A549 (cell line): Measurements from ENCODE around the gene KIAA2012. TPM values are rescaled to one million over a fixed set of nuclear protein-coding genes. Genes with fewer than 3 reads are reported as not detected.

Experiments used
- ATAC-seq, 2 experiments: fragments of 200-7000 bp in 1 of 2; fragments of >200 bp in 1 of 2; cut with Nextera tagmentation in 1 of 2; cut with Tn5 transposase in 1 of 2; 3 replicates each; pipeline versions ENCODE4 v1.8.0 to v1.9.1; 2018 to 2020; ENCODE audit warnings: mild to moderate bottlenecking in 1 of 2, moderate library complexity in 1 of 2
- CTCF ChIA-PET: fragments of 300-600 bp; sonication (Branson Sonifier 250); formaldehyde crosslinking; extraction: SDS; loops from one replicate; lab custom pipeline; 2021; ENCODE audit warnings: antibody characterized with exemption, inconsistent platforms; lab: Yijun Ruan, JAX
- POLR2A ChIA-PET: fragments of 350-600 bp; formaldehyde crosslinking; extraction: SDS; loops from one replicate; lab custom pipeline; 2021; ENCODE audit warnings: antibody characterized with exemption, inconsistent platforms; lab: Yijun Ruan, JAX
- DNase-seq, 2 experiments: peaks; one replicate each; pipeline versions ENCODE4 v3.0.0 to v3.0.0-alpha.2; 2011 to 2016; ENCODE audit warnings: low read depth in 1 of 2, low spot score in 1 of 2
- FAIRE-seq: peaks from 2 replicates; lab custom pipeline; 2011; peaks lifted over from hg19 to GRCh38; lab: Jason Lieb, UNC
- H3K27ac ChIP-seq, 2 experiments: fragments of >200 bp; sonication (Bioruptor Twin); formaldehyde crosslinking; 3 replicates each; pipeline ENCODE4 v1.5.1; 2016 to 2017
- H3K4me1 ChIP-seq: fragments of >200 bp; sonication (Bioruptor Twin); formaldehyde crosslinking; 3 replicates; pipeline ENCODE4 v1.6.1; 2016
- H3K4me2 ChIP-seq: fragments of >200 bp; sonication (Bioruptor Twin); formaldehyde crosslinking; 3 replicates; pipeline ENCODE4 v1.6.1; 2016
- H3K4me3 ChIP-seq: fragments of >200 bp; sonication (Bioruptor Twin); formaldehyde crosslinking; 3 replicates; pipeline ENCODE4 v1.5.1; 2016
- H3K9me3 ChIP-seq: fragments of >200 bp; sonication (Bioruptor Twin); formaldehyde crosslinking; 3 replicates; pipeline ENCODE4 v1.6.1; 2016
- ATOH8 ChIP-seq: fragments of 250-450 bp; sonication (Bioruptor Pico); IDR thresholded peaks from 2 replicates; pipeline ENCODE4 v1.5.0; 2020; ENCODE audit warnings: low read depth, mild to moderate bottlenecking, moderate library complexity
- BHLHE40 ChIP-seq: IDR thresholded peaks from 2 replicates; pipeline ENCODE4 v1.6.1; 2012; ENCODE audit warnings: low read depth, low read length, inconsistent platforms
- CBX8 ChIP-seq: fragments of 200-600 bp; sonication (generic); IDR thresholded peaks from 2 replicates; pipeline ENCODE4 v1.6.1; 2016
- EP300 ChIP-seq, 2 experiments: fragments of >200 bp; sonication (Bioruptor Twin); formaldehyde crosslinking; IDR thresholded peaks; 2 replicates in 1 of 2; 3 replicates in 1 of 2; pipeline ENCODE4 v1.6.1; 2016 to 2017
- FOSL2 ChIP-seq, 2 experiments: fragments of 450-650 bp in 1 of 2; fragments of >200 bp in 1 of 2; sonication (Bioruptor Twin) in 1 of 2; formaldehyde crosslinking; IDR thresholded peaks; 2 replicates each; pipeline versions ENCODE4 v1.5.0 to v1.6.1; 2016 to 2020; ENCODE audit warnings: mild to moderate bottlenecking in 1 of 2, moderate library complexity in 1 of 2
- FOXS1 ChIP-seq: fragments of 250-450 bp; sonication (Bioruptor Pico); IDR thresholded peaks from 2 replicates; pipeline ENCODE4 v1.5.0; 2020; ENCODE audit warnings: mild to moderate bottlenecking, moderate library complexity
- HOXB13 ChIP-seq: fragments of 250-450 bp; sonication (Bioruptor Pico); IDR thresholded peaks from 2 replicates; pipeline ENCODE4 v1.5.0; 2020; ENCODE audit warnings: low read depth, mild to moderate bottlenecking, moderate library complexity
- HOXB5 ChIP-seq: fragments of 250-450 bp; sonication (Bioruptor Pico); IDR thresholded peaks from 2 replicates; pipeline ENCODE4 v1.5.0; 2020; ENCODE audit warnings: mild to moderate bottlenecking, moderate library complexity
- JUN ChIP-seq, 2 experiments: fragments of >200 bp; sonication (Bioruptor Twin); formaldehyde crosslinking; IDR thresholded peaks; 2 replicates in 1 of 2; 3 replicates in 1 of 2; pipeline ENCODE4 v1.6.1; 2016 to 2017
- JUNB ChIP-seq: fragments of >200 bp; sonication (Bioruptor Twin); formaldehyde crosslinking; IDR thresholded peaks from 2 replicates; pipeline ENCODE4 v1.6.1; 2016
- KDM1A ChIP-seq: fragments of 200-600 bp; sonication (generic); IDR thresholded peaks from 2 replicates; pipeline ENCODE4 v1.6.1; 2016; ENCODE audit warnings: low read depth, mild to moderate bottlenecking
- MAZ ChIP-seq: fragments of 150-350 bp; IDR thresholded peaks from 2 replicates; pipeline ENCODE4 v1.6.1; 2014; ENCODE audit warnings: antibody characterized with exemption, low read depth, low read length, borderline replicate concordance
- MYC ChIP-seq: IDR thresholded peaks from 2 replicates; pipeline ENCODE4 v1.6.1; 2012; ENCODE audit warnings: mild to moderate bottlenecking, inconsistent platforms, low read length, improper control_type of control experiment, borderline replicate concordance
- RCOR1 ChIP-seq: fragments of 150-350 bp; IDR thresholded peaks from 2 replicates; pipeline ENCODE4 v1.6.1; 2014; ENCODE audit warnings: antibody characterized with exemption, low read length, low read depth
- SMC3 ChIP-seq: fragments of >200 bp; sonication (Bioruptor Twin); formaldehyde crosslinking; IDR thresholded peaks from 3 replicates; pipeline ENCODE4 v1.6.1; 2018; ENCODE audit warnings: inconsistent platforms
- TFCP2L1 ChIP-seq: fragments of 250-450 bp; sonication (Bioruptor Pico); IDR thresholded peaks from 2 replicates; pipeline ENCODE4 v1.5.0; 2021; ENCODE audit warnings: mild to moderate bottlenecking
- ZFP36 ChIP-seq: fragments of 450-650 bp; IDR thresholded peaks from 2 replicates; pipeline ENCODE4 v1.6.1; 2014; ENCODE audit warnings: borderline replicate concordance; ENCODE audit not compliant: partially characterized antibody
- WGBS: methylation state at CpG from one replicate; pipeline ENCODE4 v1.1.6; 2017; ENCODE audit errors: missing lambda C conversion rate; 5-methylcytosine and 5-hydroxymethylcytosine counted together
- polyA plus RNA-seq, 4 experiments: library from polyadenylated mRNA; depleted of rRNA in 3 of 4; stranded (reverse); fragments of >200 nt; fragmentation: RNase III in 1 of 4; extraction: RNeasy Plus Mini Kit Qiagen cat#74134 plus additional on column Dnase treatment in 1 of 4; gene quantifications; 2 replicates in 3 of 4; 3 replicates in 1 of 4; pipeline ENCODE4 v1.2.3, GENCODE V29; 2011 to 2017
- TF ChIP-seq, protein P1 (sequence below): IDR thresholded peaks from 2 replicates; pipeline ENCODE4 v1.6.1; 2012
- TF ChIP-seq, protein P2 (sequence below): fragments of >200 bp; sonication (Bioruptor Twin); formaldehyde crosslinking; IDR thresholded peaks from 3 replicates; pipeline ENCODE4 v1.6.1; 2016

Gene KIAA2012
- polyA plus RNA-seq, 2 of the 4 experiments (the other 2 are of a cell fraction): 0.01 to 0.04 TPM

DNA sequence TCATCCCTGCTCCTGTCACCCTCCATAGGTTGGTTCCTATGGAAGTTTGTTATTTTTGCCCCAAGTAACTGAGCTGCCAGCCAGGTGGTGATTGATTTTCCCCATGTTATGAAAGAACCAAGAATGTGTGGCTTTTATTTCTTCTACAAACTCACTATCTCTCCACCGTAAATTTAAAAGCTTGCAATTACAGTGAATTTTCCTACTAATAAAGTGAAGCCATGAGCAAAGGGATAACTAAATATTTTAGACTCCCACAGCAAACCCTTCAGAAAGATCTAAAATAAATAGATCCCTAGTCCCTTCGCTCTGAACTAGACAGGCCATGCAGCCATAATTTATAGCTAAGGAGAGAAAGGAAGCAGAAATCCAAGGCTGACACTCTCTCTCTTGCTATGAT is 6.2 kb upstream of the KIAA2012 start (continued):
- no peak for TF ChIP-seq RCOR1
- TF ChIP-seq FOXS1 (CRISPR knock-in tag): no peak
- no peak for TF ChIP-seq JUN (IDR thresholded peaks at IDR 0.05)

GRCh38 chr2:202067589-202067988 is 5.5 kb upstream of the KIAA2012 start:
- CTCF ChIA-PET: interaction anchor here (0.9 to 1.9 kb wide), 2 partner anchors 11 to 103 kb away, joined by 3 to 7 read pairs; no protein-coding TSS in a partner anchor
- FAIRE-seq: no peak
- H3K9me3 ChIP-seq: no peaks in the 10 kb centered on the region
- no peak for DNase-seq
- WGBS: 86% methylated on average over 1 of the region's 1 CpG
- no peak overlapping the region for H3K4me3 ChIP-seq
- no peaks in the 10 kb centered on the region for H3K4me1 ChIP-seq
- no peak for ATAC-seq
- TF ChIP-seq, protein P1, sequence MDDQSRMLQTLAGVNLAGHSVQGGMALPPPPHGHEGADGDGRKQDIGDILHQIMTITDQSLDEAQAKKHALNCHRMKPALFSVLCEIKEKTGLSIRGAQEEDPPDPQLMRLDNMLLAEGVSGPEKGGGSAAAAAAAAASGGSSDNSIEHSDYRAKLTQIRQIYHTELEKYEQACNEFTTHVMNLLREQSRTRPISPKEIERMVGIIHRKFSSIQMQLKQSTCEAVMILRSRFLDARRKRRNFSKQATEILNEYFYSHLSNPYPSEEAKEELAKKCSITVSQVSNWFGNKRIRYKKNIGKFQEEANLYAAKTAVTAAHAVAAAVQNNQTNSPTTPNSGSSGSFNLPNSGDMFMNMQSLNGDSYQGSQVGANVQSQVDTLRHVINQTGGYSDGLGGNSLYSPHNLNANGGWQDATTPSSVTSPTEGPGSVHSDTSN: no peak
- TF ChIP-seq KDM1A (no peak), EP300 (IDR thresholded peaks at IDR 0.05) (no peak), HOXB13 (CRISPR knock-in tag) (no peak), HOXB5 (CRISPR knock-in tag) (no peak), BHLHE40 (no peak), ATOH8 (CRISPR knock-in tag) (no peak), TFCP2L1 (CRISPR knock-in tag) (no peak), ZFP36 (no peak), RCOR1 (no peak), CBX8 (no peak), MAZ (no peak), JUNB (no peak), FOXS1 (CRISPR knock-in tag) (no peak), SMC3 (no peak), MYC (no peak)
- no peak overlapping the region for H3K4me2 ChIP-seq
- POLR2A ChIA-PET: no interaction called here
- no peak overlapping the region for H3K27ac ChIP-seq

DNA sequence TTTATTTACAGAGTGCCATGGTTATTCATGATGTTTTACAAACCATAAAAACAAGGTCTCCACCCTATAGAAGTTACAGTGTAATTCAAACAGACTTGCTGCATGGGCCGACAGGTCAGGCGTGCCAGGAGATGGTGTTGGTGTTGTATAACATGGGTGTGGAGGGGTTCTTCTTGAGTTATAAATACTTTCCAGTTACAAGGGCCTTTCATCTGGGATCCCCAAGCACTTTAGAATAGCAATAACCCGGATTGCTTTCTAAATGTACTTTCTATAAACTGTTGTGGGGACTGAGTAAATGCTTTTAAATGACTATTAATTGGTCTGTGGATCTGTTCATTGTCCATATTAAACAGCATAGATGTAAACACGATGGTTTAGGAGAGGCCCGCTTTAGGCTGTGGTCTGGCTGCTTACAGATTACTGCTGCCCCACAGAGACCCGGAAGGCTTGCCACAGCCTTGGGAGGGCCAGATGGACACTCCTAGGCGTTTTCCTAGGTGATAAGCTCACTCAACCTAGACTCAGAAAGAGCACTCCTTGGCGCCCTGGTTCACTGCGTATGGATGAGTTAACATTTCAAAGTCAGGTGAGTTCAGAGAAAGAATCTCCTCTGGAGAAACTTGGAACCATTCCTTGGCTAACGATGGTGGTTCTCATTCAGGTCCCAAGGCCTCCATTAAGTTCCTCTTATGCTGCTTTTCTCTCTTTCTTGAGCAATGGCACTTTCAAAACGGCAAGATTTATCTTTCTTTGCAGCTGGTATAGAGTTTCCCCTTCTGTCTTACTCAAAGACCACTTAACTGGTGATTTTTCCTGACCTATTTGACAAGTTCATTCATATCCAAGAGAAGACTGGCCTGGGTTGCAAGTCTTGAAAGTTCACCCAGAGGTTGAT is 3.6 kb upstream of the KIAA2012 start:
- TF ChIP-seq FOSL2 (IDR thresholded peaks at IDR 0.05) (no peak), FOSL2 (CRISPR knock-in tag; IDR thresholded peaks at IDR 0.05) (no peak)
- TF ChIP-seq, protein P2, sequence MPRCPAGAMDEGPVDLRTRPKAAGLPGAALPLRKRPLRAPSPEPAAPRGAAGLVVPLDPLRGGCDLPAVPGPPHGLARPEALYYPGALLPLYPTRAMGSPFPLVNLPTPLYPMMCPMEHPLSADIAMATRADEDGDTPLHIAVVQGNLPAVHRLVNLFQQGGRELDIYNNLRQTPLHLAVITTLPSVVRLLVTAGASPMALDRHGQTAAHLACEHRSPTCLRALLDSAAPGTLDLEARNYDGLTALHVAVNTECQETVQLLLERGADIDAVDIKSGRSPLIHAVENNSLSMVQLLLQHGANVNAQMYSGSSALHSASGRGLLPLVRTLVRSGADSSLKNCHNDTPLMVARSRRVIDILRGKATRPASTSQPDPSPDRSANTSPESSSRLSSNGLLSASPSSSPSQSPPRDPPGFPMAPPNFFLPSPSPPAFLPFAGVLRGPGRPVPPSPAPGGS: no peak
- Histone ChIP-seq H3K4me3 (no peak overlapping the region), H3K27ac (no peak overlapping the region), H3K4me1 (no peaks in the 10 kb centered on the region), H3K4me2 (no peak overlapping the region), H3K9me3 (no peaks in the 10 kb centered on the region)
- POLR2A ChIA-PET: no interaction called here
- ATAC-seq (no peak), FAIRE-seq (no peak), DNase-seq (no peak)
- CTCF ChIA-PET: no interaction called here
- 62% methylated on average over 11 of the region's 11 CpGs for WGBS
